H1 (cell line): ENCODE measurements around the gene ECSIT. TPM values are rescaled to one million over a fixed set of nuclear protein-coding genes. Genes with fewer than 3 reads are reported as not detected.

Source experiments
- POLR2AphosphoS5 ChIP-seq: IDR thresholded peaks from 2 replicates; pipeline ENCODE4 v1.6.1; 2011; ENCODE audit warnings: low read depth, low read length
- polyA plus RNA-seq, 7 experiments: library from polyadenylated mRNA; depleted of rRNA in 3 of 7; stranded (reverse) in 5 of 7; unstranded in 2 of 7; fragments of >200 nt in 5 of 7; fragments of 200-250 nt in 2 of 7; gene quantifications; 1 replicate in 5 of 7; 2 replicates in 1 of 7; 4 replicates in 1 of 7; pipeline versions ENCODE4 v1.2.1 to v1.2.3, GENCODE V29; 2011 to 2013; ENCODE audit warnings: missing spikeins in 2 of 7, mixed read lengths in 2 of 7
- total RNA-seq: library from RNA; stranded (reverse); fragmentation: NEBNext Ultra II Directional; extraction: Animal tissue kit (Norgen Biotek cat#: 25700); gene quantifications from 2 replicates; pipeline ENCODE4 v1.2.1, GENCODE V29; 2021

Gene ECSIT
- total and polyA plus RNA-seq, 2 of the 8 experiments (the other 6 are each of a cell fraction or from before 2014, with no cell fraction given): 55.7 to 74.1 TPM

GRCh38 chr19:11551603-11552235 lies 22.8 kb upstream of the ECSIT start (continued):
- peak; percentile 66 for TF ChIP-seq POLR2AphosphoS5
